ENCODE results near the gene APOB. TPM values are rescaled to one million over a fixed set of nuclear protein-coding genes. Genes with fewer than 3 reads are reported as not detected.
A peak's percentile ranks its signal among the peaks of the same experiment; 100 is the strongest.

The APOB gene
- total and polyA plus RNA-seq, 2 of the 13 experiments (the other 11 are each of a cell fraction or from before 2014, with no cell fraction given): 1,569 to 2,515 TPM

GRCh38 chr2:21043744-21044532 is at the start of gene APOB (continued):
- TF ChIP-seq ZBTB44 (CRISPR knock-in tag; IDR thresholded peaks at IDR 0.05): peak; percentile 78; the same call in 1 of the 2 replicates
- no peak for TF ChIP-seq PRPF4 (IDR thresholded peaks at IDR 0.05; ENCODE audit: low read depth, low read length, poor library complexity, severe bottlenecking)
- TF ChIP-seq ZSCAN31 (CRISPR knock-in tag; IDR thresholded peaks at IDR 0.05; ENCODE audit: low read depth): peak; percentile 86
- TF ChIP-seq PAWR (CRISPR knock-in tag; IDR thresholded peaks at IDR 0.05; ENCODE audit: borderline replicate concordance): peak; percentile 86; the same call in 1 of the 2 replicates
- peak; percentile 92; the same call in 1 of the 2 replicates for TF ChIP-seq RNF219 (CRISPR knock-in tag; IDR thresholded peaks at IDR 0.05)
- peak; percentile 81 for TF ChIP-seq AGO1 (IDR thresholded peaks at IDR 0.05; ENCODE audit: low read depth, low read length, poor library complexity, severe bottlenecking)
- no peak for TF ChIP-seq GLI4 (CRISPR knock-in tag; IDR thresholded peaks at IDR 0.05; ENCODE audit: borderline replicate concordance)
- TF ChIP-seq ISL2 (CRISPR knock-in tag; IDR thresholded peaks at IDR 0.05): peak; percentile 99
- peak; percentile 90 for TF ChIP-seq SIN3A (IDR thresholded peaks at IDR 0.05; ENCODE audit: borderline replicate concordance, low read depth, low read length)
- peak; percentile 98 for TF ChIP-seq POLR2AphosphoS5 (IDR thresholded peaks at IDR 0.05; ENCODE audit: low read depth, low read length)
- TF ChIP-seq EZH2 (conservative IDR thresholded peaks at IDR 0.05; ENCODE audit: low read depth, low read length): no peak
- peak; percentile 86 for TF ChIP-seq NR2C2 (CRISPR knock-in tag; IDR thresholded peaks at IDR 0.05; ENCODE audit: borderline replicate concordance)
- TF ChIP-seq FOSL1 (CRISPR knock-in tag; IDR thresholded peaks at IDR 0.05; ENCODE audit: borderline replicate concordance): peak; percentile 71; the same call in 1 of the 2 replicates
- TF ChIP-seq SAFB2 (CRISPR knock-in tag; IDR thresholded peaks at IDR 0.05; ENCODE audit: borderline replicate concordance, low read depth): 0 out of 2 replicates have a peak, but pooled peaks have one; percentile 37
- no peak for TF ChIP-seq SCMH1 (CRISPR knock-in tag; IDR thresholded peaks at IDR 0.05; ENCODE audit: borderline replicate concordance)
- peak; percentile 89; the same call in 1 of the 2 replicates for TF ChIP-seq ZFP82 (CRISPR knock-in tag; IDR thresholded peaks at IDR 0.05; ENCODE audit: borderline replicate concordance)
- TF ChIP-seq ZBTB2 (CRISPR knock-in tag; IDR thresholded peaks at IDR 0.05; ENCODE audit: low read depth): peak; percentile 74
- peak; percentile 93; the same call in 1 of the 2 replicates for TF ChIP-seq AHR (CRISPR knock-in tag; IDR thresholded peaks at IDR 0.05)
- TF ChIP-seq RAD21 (CRISPR knock-in tag; IDR thresholded peaks at IDR 0.05): peak; percentile 95
- peak; percentile 98 for TF ChIP-seq SALL1 (CRISPR knock-in tag; IDR thresholded peaks at IDR 0.05)
- peak; percentile 92 for TF ChIP-seq CREB3 (CRISPR knock-in tag; IDR thresholded peaks at IDR 0.05)
- TF ChIP-seq KLF16 (CRISPR knock-in tag; IDR thresholded peaks at IDR 0.05): peak in 1 of 2 experiments; percentile 96; a peak in 2 of 4 replicates
- TF ChIP-seq PAX8 (CRISPR knock-in tag; IDR thresholded peaks at IDR 0.05; ENCODE audit: borderline replicate concordance): peak; percentile 94; the same call in 1 of the 2 replicates

Measured in HepG2 (cell line).